GM19455 (cell line): ENCODE results near the gene AHI1.
A peak's percentile ranks its signal among the peaks of the same experiment; 100 is the strongest.

ENCODE experiments used
- ATAC-seq: cut with Tn5 transposase; IDR thresholded peaks from one replicate; pipeline ENCODE4 v1.9.1; 2021; ENCODE audit not compliant: unreplicated experiment

AHI1 gene

DNA sequence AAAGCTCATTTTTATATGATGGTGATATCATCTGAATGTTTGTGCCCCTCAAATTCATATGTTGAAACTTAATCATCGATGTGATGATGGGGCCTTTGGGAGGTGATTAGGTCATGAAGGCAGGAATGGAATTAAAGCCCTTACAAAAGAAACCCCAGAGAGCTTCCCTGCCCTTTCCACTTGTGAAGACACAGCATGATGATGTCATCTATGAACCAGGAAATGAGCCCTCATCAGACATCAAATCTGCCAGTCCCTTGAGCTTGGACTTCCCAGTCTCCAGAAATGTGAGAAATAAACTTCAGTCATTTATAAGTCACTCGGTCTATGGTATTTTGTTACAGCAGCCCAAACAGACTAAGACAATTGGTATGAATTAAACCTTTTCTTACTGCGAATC lies 163.4 kb downstream of the AHI1 start:
- ATAC-seq = no peak

DNA sequence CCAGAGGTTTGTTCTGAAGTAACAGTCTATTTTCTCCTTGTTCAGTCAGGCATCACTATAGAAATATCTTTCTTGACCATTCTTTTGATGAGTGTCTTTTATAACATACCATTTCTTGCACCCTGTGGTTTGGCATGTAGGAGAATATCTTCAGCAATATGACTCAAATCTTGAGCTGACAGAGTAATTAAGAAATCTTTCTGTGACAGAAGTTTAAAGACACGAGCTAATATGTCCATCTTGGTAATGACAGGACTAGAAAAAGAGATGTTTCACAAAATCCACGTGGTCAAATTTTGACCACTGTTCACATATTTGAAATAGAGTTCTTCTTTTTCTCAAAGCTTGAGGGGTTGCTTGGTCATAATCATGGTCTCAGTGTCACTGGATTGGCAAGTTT lies 166.5 kb downstream of the AHI1 start:
- no peak for ATAC-seq

DNA sequence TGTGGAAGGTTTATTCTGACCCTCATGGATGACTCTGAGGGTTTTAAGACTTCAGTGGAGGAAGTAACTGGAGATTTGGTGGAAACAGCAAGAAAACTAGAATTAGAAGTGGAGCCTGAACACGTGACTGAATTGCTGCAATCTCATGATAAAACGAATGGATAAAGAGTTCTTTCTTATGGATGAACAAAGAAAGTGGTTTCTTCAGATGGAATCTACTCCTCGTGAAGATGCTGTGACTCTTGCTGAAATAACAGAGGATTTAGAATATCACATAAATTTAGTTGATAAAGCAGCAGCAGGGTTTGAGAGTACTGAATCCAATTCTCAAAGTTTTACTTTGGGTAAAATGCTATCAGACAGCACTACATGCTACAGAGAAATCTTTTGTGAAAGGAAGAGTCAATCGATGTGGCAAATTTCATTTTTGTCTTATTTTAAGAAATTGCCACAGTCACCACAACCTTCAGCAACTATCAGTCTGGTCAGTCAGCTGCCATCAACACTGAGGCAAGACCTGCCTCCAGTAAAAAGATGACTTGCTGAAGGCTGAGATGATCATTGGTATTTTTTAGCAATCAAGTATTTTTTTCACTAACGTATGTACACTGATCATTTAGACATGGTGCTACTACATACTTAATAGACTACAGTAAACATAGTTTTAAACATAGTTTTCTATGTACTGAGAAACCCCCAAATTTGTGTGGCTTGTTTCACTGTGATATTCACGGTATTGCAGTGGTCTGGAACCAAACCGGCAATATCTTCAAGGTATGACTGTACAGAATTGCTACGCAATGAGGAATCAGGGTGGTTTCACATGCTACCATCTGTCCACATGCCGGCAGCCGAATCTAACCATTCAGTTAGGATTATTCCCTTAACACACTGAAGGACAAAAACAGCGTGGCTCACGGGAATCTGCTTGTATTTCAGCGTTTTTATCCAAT lies 167.4 kb downstream of the AHI1 start:
- ATAC-seq = peak; percentile 97

DNA sequence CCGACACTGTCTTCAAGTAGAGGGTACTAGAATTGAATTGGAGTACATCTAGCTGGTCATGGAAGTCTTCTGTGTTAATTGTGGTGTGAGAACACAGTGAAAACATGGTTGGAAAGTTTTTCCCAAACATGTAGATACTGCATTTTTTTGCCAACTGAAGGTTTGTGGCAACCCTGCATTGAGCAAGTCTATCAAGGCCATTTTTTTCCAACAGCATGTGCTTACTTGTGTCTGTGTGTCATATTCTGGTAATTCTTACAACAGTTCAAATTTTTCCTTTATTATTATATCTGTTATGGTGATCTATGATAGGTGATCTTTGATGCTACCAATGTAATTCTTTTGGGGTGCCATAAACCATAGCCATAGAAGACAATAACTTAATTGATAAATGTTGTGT lies 169.4 kb downstream of the AHI1 start:
- ATAC-seq = no peak

DNA sequence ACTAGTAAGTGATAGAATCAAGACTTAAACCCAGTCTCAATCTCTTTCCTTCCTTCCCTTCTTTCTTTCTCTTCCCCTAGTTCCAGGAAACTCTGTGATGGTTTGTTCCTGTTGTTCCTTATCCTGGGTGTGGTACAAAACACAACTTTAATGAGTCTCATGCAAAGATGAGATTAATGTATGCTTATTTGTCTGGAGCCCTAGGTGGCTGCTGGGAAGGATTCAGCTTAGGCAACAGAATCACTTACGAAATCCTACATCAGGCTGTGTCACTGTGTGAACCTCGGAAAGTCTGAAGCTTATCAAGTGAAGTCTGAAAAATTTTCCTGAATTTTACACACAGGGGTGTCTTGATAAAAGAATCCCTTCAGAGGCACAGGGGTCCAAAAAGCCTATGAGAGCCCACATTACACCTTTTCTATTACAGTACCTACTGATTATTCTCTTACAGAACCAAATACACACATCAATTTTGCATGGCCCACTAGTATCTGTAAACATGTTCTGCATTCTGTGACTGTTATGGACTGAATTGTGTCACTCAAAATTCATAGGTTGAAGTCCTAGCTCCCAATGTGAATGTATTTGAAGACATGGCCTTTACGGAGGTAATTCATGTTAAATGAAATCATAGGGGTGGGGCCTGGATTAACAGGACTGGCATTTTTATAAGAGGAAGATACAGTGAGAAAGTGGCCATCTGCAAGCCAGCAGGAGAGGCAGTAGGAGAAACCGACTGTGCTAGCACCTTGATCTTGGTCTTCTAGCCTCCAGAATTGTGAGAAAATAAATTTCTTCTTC lies 171.7 kb downstream of the AHI1 start:
- ATAC-seq = no peak

DNA sequence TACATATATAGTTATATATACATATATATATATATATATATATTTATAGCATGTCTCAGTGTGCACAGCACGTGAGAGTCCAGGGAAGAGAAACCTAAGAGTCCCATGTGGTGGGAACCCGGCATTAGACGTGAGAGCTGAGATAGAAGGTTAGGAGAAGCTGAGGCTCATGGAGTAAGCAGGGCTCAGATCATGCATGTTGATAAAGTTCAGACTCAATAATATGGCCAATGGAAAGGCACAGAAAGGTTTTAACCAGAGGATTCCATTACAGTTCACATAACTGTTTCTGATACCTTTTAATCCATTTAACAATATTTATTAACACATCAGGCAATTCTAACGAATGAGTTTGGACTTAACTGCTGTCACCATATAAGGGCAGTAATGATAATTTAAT lies 173.0 kb downstream of the AHI1 start:
- ATAC-seq = no peak

- ATAC-seq = no peak
Measured at GRCh38 chr6:135323979-135324378, 173.6 kb downstream of the AHI1 start.

- ATAC-seq = peak; percentile 95
Measured at GRCh38 chr6:135323202-135323668, 174.3 kb downstream of the AHI1 start.

- ATAC-seq = peak; percentile 67
Measured at GRCh38 chr6:135322427-135323201, 174.9 kb downstream of the AHI1 start.

DNA sequence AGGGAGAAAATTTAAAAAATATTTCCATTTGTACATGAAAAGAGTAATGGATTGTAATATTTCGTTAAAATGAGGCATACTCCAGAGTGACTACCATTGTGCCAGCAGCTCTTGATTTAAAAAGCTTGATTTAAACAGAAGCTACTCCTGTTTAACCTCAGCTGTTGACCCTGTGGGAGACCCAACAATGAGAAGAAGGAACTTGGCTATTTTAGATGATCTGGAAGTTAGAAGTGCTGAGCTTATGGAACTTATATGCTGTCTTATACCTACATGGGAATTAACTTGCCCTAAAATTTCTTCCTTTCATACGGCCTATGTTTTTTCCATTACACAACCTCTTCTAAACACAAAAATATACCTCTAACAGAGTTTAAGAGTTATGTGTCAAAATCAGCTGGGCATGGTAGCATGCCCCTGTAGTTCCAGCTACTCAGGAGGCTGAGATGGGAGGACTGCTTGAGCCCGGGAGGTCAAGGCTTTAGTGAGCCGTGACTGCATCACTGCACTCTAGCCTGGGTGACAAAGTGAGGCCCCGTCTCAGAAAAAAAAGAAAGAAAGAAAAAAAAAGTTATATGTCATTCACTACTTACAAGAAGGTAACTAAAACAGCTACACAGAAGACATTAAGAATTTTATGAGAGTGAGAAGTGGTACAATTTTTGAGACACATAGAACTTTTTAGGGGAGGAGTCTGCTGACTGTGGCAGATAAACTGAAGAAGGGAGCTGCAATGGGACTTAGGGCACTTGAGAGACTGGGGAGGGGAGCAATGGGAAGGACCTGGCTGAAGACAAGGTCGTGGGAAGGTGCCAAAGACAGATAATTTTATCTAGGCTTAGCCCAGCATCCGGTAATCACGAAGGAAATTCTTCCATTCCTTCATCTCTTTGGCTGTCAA lies 176.6 kb downstream of the AHI1 start:
- ATAC-seq = no peak

GRCh38 chr6:135319819-135320218 lies 177.7 kb downstream of the AHI1 start:
- no peak for ATAC-seq

- no peak for ATAC-seq
Measured at GRCh38 chr6:135318738-135319469, 178.6 kb downstream of the AHI1 start.

DNA sequence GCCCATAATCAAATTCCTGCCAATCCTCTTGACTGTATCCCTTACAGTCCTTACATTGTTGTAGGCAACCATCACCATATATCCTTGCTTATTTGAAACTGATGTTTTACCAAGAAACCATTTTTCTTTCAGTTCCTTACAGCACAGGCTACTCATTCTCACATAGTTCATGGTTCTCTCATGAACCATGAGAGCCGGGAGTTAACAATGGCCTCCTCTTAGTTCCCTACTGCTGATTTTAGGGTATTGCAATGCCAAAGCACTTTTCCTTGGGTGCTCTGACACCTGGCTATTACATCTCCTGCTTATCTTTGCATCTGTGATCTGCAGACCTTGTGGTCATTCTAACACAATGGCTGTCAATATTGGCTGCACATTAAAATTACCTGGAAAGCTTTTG lies 183.0 kb downstream of the AHI1 start:
- ATAC-seq = no peak

DNA sequence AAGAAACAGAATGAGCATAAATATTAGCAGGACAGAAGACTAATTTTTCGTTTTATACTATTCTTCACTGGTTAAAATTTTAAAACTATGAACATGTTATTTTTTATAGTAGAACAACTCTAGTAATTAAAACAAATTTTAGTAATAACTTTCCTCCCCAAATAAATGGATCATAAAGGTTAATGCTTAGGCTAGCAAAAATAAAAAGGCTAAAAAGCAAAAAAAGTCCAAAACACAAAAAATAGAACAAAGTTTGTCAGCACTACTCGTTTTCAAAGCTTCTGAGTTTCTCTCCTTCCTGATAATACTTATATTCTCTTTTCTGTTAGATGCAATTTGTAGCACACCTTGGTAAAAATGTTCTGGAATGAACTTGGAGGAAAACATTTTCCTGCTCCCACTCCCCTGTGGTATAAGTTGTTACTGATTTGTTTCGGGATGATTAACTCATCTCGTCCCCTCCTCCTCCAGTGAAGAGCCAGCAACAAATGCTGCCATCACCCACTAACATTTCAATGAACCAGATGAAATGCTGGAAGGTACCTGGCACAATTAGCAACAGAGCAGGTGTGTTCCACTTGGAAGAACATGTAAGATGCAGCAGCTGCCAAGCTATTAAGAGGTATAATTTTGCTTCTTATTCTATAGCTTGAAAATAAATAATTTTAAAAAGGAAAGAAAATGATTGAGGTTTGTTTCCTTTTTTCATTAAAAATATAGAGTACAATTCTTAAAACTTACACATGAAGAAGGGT lies 185.9 kb downstream of the AHI1 start:
- ATAC-seq = no peak

DNA sequence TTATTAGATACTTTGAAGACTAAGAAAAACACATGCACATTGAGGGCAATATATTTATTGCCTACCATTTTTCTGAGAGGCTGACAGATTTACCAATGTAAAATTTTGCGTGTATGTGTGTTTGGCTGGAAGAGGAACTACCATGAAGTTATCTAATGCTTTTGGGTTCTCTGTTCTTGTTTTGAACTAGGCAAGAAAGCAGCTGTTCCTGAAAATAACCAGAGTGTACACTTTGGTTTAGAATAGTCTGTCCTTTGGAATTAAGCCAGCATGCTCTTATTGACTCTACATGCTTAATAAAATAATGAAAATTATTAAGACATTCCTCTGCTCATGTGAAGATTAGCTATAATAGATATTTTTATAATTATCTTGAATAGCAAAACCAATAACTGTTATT lies 187.2 kb downstream of the AHI1 start:
- ATAC-seq = no peak

GRCh38 chr6:135306740-135307420 lies 190.7 kb downstream of the AHI1 start:
- no peak for ATAC-seq

DNA sequence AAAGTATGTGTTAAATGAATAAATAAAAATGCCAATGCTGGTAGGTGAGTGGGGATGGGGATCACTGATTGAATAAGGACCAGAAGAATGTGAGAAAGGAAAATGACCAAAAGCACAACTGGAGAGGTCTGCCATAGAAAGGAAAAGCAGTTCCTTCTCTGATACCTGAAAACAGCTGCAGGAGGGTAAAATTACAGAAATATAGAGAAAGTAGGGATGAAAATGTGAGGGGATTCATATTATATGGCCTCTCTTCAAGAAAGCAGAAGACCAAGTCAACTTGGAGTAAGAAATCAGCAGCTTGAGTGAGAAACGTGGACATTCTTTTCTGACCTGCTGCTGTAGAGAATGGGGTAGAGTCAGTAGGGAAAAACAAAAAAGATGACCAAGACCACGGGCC lies 191.4 kb downstream of the AHI1 start:
- no peak for ATAC-seq

DNA sequence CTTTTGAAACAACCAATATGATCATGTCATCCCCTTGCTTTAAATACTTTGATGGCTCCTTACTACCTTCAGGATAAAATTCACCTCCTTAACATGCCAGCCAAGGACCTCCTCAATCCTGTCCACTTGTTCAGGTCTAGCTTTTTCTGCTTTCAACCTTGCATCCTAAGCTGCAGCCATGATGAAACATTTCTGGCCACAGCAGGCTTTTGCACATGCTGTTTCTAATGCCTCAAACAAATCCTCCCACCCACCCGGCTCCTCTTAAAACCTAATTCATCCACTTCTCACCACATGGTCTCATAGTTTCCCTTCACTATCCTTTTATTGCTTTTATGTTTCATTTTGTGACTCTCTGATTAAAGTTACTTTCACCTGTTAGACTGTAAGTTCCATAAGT lies 191.9 kb downstream of the AHI1 start:
- no peak for ATAC-seq
